Measurements from ENCODE around the gene SOWAHA.
A peak's percentile ranks its signal among the peaks of the same experiment; 100 is the strongest.

The SOWAHA gene

GRCh38 chr5:132812781-132813598, at the start of gene SOWAHA:
TSS of gene SOWAHA (plus strand) at chr5:132813302. CDS start at chr5:132813622, 320 bp downstream.
- no peak for DNase-seq

DNA sequence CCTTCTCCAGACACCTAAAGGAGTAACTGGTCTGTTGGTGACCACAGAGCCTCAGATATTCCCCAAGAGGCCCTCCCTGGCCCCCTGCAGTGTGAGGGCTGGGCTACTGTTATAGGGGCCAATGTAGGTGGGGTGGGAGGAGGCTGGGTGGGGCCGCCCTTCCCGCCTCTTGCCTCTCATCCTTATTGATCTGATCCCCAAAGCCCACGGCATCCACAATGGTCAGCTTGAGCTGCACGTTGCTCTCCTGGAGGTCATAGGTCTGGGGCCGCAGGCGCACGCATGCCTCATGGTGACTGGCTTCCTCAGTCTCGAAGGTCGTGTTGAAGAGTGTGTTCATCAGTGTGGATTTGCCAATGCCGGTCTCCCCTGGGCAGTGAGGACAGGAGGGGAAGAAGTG, 49.1 kb upstream of the SOWAHA start:
- no peak for DNase-seq

GRCh38 chr5:132764671-132765238, 48.3 kb upstream of the SOWAHA start:
- DNase-seq = no peak

DNA sequence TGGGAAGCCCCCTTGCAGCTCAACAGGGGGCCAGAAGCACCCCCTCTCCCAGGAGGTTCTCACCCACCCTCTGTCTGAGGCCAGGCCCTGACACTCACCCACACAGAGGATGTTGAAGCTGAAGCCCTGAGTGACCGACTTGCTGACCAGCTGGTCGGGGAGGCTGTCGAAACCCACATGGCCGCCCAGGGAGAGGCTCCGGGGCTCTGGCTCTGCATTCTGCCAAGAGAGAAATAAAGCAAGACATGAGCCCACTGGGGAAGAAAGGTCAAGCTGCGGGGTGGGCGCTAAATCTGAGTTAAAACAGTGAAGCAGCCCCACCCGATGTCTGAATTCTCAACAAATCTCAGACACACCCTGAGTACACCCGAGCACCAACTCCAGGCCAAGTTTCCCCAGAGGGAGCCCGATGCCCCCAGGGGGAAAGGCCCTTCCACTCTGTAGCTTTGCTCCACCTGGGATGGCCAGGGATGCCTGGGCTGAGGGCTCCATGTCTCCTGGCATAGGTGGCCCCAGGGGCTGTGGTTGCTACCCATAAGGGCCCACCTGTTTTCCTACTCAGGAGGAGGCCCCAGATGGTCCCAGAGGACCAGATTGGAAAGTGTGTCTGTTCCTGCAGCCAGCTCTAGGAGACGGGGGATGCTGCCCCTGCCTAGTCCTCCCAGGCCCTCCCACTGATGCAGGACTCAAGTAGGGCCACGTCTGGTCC, 47.6 kb upstream of the SOWAHA start:
- DNase-seq = no peak

- no peak for DNase-seq
Observed at GRCh38 chr5:132766020-132766805, 46.9 kb upstream of the SOWAHA start.

- DNase-seq = no peak
Observed at GRCh38 chr5:132766806-132767055, 46.4 kb upstream of the SOWAHA start.

DNA sequence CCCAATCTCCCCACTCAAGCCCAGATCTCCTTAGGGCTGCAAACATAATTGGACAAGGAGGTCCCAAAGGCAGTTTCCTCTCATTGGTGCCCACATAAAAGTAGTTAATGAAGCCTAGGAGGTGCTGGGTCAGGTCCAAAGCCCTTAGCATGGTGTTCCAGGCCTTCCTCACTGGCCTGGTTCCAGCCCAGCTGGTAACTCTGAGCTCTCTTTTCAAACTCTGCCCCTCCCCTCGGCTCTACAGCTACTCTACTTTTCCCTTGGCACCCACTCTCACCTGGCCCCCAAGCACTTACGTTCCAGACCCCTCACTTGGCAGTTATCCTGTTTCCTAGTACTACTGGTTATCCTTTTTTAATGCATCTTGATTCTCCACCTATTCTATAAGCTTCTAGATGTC, 46.0 kb upstream of the SOWAHA start:
- DNase-seq = no peak

- no peak for DNase-seq
Observed at GRCh38 chr5:132768485-132768868, 44.6 kb upstream of the SOWAHA start.

DNA sequence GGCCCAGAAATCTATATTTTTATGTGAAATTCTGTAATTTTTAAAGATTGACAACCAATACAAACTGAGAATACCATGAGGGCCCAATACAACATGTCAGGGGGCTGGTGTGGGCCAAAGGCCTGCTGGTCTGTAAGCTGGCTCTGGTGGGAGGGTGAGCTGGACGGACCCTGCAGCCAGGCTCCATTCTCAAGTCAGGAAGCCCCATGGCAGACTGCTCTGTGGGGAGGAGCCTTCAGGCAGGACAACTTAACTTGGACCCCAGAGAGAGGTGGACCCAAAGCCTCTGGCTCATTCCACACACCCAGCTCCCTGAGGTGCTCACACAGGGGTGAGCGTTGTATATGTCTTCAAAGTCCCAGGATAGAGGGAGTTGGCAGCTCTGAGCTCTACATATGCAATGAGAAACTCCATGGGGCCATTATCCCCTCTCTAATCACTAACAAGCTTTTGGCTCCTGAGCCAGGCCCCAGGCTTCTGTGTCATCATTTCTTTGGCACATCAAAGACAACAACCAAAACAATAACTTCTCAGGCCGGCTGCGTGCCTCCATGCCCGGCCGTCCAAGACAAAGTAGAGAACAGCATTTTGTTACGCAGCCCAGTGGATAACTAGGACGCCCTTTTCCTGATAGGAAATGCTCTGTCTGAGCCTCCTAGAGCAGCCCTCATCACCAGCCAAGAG, 42.5 kb upstream of the SOWAHA start:
- DNase-seq = no peak

DNA sequence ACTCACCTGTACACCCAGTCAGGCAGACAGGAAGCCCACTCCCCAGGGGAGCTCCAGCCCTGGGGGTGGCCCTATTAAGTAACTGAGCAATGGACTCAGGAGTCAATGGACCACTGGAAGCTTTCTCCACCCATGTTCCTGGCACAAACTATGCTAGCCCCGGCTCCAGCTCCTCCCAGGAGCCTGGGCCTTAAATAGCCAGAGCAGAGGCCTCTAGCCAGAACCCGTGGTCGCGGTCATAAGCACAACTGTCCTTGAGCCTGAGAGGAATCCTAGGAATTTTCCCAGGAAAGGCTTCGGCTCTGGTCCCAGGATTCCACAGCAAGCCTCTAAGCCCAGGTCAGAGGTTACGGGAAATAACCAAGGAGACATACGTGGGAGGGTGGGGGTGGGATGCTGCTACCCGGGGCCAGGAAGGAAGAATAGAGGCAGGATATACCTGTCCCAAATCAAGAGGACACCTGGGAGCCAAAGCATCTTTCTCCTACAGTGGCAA, 41.6 kb upstream of the SOWAHA start:
- no peak for DNase-seq

DNA sequence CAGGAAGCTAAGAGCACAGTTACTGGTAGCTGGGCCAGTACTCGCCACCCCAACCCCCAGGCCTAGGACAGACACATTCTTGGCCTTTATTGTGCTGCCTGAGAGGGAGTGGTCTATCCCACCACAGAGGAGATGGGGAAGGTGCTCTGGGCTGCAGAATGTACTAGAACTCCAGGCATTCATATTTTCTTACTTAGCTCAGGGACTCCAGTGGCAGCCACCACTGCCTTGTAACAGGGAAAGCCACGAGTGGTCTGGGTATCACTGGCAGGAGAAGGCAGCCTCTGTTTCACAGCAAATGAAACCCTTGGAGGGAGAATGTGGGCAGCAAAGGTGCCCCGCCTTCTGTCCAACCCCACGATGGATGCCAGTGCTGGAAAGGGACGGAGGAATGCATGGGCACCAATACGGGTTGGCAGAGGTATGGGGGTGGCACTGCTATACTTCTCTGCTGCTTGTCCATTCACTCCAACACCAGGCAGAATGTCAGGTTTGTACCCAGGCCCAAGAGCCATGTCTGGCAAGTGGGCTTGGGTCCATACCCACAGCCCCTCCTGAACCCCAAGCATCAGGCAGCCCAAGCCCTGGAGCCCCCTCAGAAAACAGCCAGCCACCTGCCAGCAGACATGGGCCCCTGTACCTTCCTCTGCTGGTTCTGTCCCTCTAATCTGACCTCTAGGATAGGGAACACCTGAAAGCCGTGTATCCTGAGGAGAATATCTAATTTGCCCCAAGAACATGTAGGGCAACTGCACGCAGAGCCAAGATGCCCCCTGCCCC, 40.6 kb upstream of the SOWAHA start:
- no peak for DNase-seq

- DNase-seq = no peak
Observed at GRCh38 chr5:132773114-132773513, 40.0 kb upstream of the SOWAHA start.

DNA sequence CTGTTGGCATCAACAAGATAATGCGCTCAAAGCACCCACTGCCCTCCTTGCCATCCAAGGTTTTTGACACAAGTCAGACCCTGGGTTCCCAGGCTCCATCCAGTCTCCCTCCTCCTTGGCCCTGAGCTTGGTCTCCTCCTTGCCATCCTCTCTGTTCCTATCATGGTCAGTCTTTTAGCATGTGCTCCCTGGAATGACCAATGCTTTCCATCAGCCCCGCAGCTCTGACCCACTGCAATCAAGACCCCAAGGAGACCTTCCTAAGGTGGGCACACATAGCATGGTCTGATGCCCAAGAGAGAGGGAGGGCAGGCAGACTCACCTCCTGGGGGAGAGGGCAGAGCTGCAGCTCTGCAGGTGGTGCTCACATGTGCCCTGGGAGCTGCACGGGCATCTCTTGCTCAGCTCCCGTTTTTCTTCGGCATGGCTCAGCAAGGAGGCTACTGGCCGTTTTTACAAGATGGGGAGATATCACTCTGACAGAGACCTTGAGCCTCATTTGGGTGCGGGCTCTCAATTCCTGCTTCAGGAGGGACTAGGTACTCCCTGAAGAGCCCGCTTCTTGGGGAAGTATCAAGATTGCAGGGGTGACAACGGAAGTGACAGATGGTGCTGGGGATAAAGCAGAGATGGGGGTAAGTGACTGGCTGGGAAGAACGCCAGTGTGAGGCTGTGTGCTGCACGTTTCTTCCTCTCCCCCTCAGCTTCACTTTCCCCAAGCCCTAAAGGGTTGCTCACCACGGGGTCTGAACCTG, 39.3 kb upstream of the SOWAHA start:
- peak; percentile 75 to 84 for DNase-seq

GRCh38 chr5:132774406-132774805, 38.7 kb upstream of the SOWAHA start:
- DNase-seq = no peak

GRCh38 chr5:132774896-132775295, 38.2 kb upstream of the SOWAHA start:
- no peak for DNase-seq

- DNase-seq = no peak
Observed at GRCh38 chr5:132775476-132775961, 37.6 kb upstream of the SOWAHA start.

DNA sequence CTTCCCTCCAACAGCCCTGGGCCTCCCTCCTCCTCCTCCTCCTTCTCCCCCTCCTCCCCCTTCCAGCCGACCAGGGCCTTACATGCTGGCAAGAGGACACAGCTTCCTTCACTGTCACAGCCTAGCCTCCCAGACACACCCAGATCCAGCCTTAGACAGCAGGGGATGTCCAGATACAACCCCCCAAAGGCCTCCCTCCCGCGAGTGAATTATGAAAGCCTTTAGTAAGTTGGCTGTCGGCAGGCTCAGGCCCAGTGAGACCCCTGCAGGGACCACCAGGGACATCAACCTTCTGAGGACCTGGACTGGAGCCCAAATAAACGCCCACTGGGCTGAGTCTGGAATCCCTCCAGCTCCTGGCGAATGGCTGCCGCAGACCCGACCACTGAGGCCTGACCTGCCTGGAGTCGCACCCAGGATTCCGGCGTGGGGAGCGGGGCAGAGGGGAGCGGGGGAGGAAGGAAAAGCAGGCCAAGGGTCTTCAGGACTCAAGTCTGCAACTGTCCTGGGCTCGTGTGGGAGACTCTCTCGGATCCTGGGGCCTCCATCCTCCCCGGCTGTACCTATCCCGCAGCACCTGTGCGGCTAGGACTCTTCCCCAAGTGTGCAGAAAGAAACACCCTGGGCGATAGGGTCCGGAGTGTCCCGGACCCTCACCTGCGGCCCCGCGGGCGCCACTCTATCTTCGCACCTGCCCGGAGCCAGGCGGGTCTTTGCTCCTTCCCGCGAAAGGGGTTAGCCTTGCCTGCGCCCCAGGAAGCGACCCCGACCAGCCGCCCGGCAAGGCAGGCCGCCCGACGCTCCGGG, 36.8 kb upstream of the SOWAHA start:
- no peak for DNase-seq

- DNase-seq = no peak
Observed at GRCh38 chr5:132776938-132777208, 36.2 kb upstream of the SOWAHA start.

- no peak for DNase-seq
Observed at GRCh38 chr5:132777209-132778069, 35.7 kb upstream of the SOWAHA start, which contains the start of gene SEPTIN8. TSS of gene SEPTIN8 (minus strand) at chr5:132777239. CDS start at chr5:132777137, 102 bp downstream.

Measured in Kasumi-1 (cell line).